HepG2 (cell line): Measurements from ENCODE around the gene ABCC3. TPM values are rescaled to one million over a fixed set of nuclear protein-coding genes. Genes with fewer than 3 reads are reported as not detected.

Source experiments
- BORCS8-MEF2B ChIP-seq: sonication (generic); formaldehyde crosslinking; IDR thresholded peaks from 2 replicates; pipeline ENCODE4 v1.8.0; 2022; ENCODE audit warnings: mild to moderate bottlenecking, missing genetic modification reagents
- EZH2 ChIP-seq: conservative IDR thresholded peaks from 2 replicates; pipeline ENCODE4 v1.6.1; 2012; ENCODE audit warnings: mild to moderate bottlenecking, low read depth, low read length, moderate library complexity
- FUBP1 ChIP-seq: sonication (generic); formaldehyde crosslinking; IDR thresholded peaks from 2 replicates; pipeline ENCODE4 v1.5.1; 2020; ENCODE audit warnings: missing genetic modification reagents, mild to moderate bottlenecking, borderline replicate concordance
- MTA1 ChIP-seq: sonication (generic); formaldehyde crosslinking; IDR thresholded peaks from 2 replicates; pipeline ENCODE4 v1.4.0; 2020; ENCODE audit warnings: missing genetic modification reagents, mild to moderate bottlenecking, borderline replicate concordance
- PPARG ChIP-seq: conservative IDR thresholded peaks from 2 replicates; pipeline ENCODE4 v1.6.1; 2016; ENCODE audit warnings: missing biosample characterization, missing genetic modification reagents
- RAD21 ChIP-seq: fragments of 450-650 bp; formaldehyde crosslinking; IDR thresholded peaks from 2 replicates; pipeline ENCODE4 v1.5.0; 2020; ENCODE audit warnings: mild to moderate bottlenecking
- SAP130 ChIP-seq: IDR thresholded peaks from 2 replicates; pipeline ENCODE4 v1.6.1; 2016; ENCODE audit warnings: low read depth
- ZBTB1 ChIP-seq: sonication (generic); formaldehyde crosslinking; IDR thresholded peaks from 2 replicates; pipeline ENCODE4 v1.4.0; 2020; ENCODE audit warnings: missing genetic modification reagents, borderline replicate concordance
- ZKSCAN1 ChIP-seq: fragments of 150-350 bp; IDR thresholded peaks from 2 replicates; pipeline ENCODE4 v1.6.1; 2014; ENCODE audit warnings: low read length
- ZNF101 ChIP-seq: sonication (generic); formaldehyde crosslinking; IDR thresholded peaks from 2 replicates; pipeline ENCODE4 v1.4.0; 2020; ENCODE audit warnings: mild to moderate bottlenecking, low read depth, missing genetic modification reagents, borderline replicate concordance
- ZNF30 ChIP-seq: sonication (generic); formaldehyde crosslinking; IDR thresholded peaks from 2 replicates; pipeline ENCODE4 v1.5.0; 2020; ENCODE audit warnings: mild to moderate bottlenecking, missing genetic modification reagents
- ZNF317 ChIP-seq: sonication (generic); formaldehyde crosslinking; IDR thresholded peaks from 2 replicates; pipeline ENCODE4 v1.5.0; 2020; ENCODE audit warnings: mild to moderate bottlenecking, missing genetic modification reagents
- ZNF552 ChIP-seq: sonication (generic); formaldehyde crosslinking; IDR thresholded peaks from 2 replicates; pipeline ENCODE4 v1.9.0; 2022; ENCODE audit warnings: missing genetic modification reagents, mild to moderate bottlenecking, borderline replicate concordance
- ZNF577 ChIP-seq: sonication (generic); formaldehyde crosslinking; IDR thresholded peaks from 2 replicates; pipeline ENCODE4 v1.4.0; 2020; ENCODE audit warnings: mild to moderate bottlenecking, low read depth, missing genetic modification reagents, borderline replicate concordance
- ZNF720 ChIP-seq: sonication (generic); formaldehyde crosslinking; IDR thresholded peaks from 2 replicates; pipeline ENCODE4 v1.4.0; 2020; ENCODE audit warnings: missing genetic modification reagents
- ZNF75D ChIP-seq: sonication (generic); formaldehyde crosslinking; IDR thresholded peaks from 2 replicates; pipeline ENCODE4 v1.8.1; 2023; ENCODE audit warnings: missing genetic modification reagents, mild to moderate bottlenecking, borderline replicate concordance
- ZNF776 ChIP-seq: sonication (generic); formaldehyde crosslinking; IDR thresholded peaks from 2 replicates; pipeline ENCODE4 v1.4.0; 2020; ENCODE audit warnings: mild to moderate bottlenecking, missing genetic modification reagents
- ZSCAN31 ChIP-seq: sonication (generic); formaldehyde crosslinking; IDR thresholded peaks from 2 replicates; pipeline ENCODE4 v1.5.0; 2020; ENCODE audit warnings: low read depth, mild to moderate bottlenecking, missing genetic modification reagents
- polyA plus RNA-seq, 8 experiments: library from polyadenylated mRNA; depleted of rRNA in 3 of 8; stranded (reverse) in 7 of 8; unstranded in 1 of 8; fragments of >200 nt; fragmentation: Illumina TruSeq in 4 of 8; extraction: Trizol in 4 of 8; gene quantifications; 2 replicates each; pipeline versions ENCODE4 v1.2.1 to v1.2.3, GENCODE V29; 2011 to 2016; ENCODE audit warnings: low read depth in 4 of 8, missing spikeins in 1 of 8, mixed read lengths in 1 of 8; ENCODE audit not compliant: insufficient read depth in 1 of 8
- total RNA-seq, 5 experiments: library from RNA; depleted of rRNA; stranded (reverse); fragments of >200 nt; fragmentation: Illumina TruSeq; extraction: Trizol; gene quantifications; 2 replicates each; pipeline ENCODE4 v1.2.3, GENCODE V29; 2016; ENCODE audit warnings: low read depth in 1 of 5
- TF ChIP-seq, protein P1 (sequence below): sonication (generic); formaldehyde crosslinking; IDR thresholded peaks from 2 replicates; pipeline ENCODE4 v1.4.0; 2020; ENCODE audit warnings: missing genetic modification reagents
- TF ChIP-seq, protein P2 (sequence below): sonication (generic); formaldehyde crosslinking; IDR thresholded peaks from 2 replicates; pipeline ENCODE4 v1.5.0; 2020; ENCODE audit warnings: mild to moderate bottlenecking, missing genetic modification reagents

Gene ABCC3
- total and polyA plus RNA-seq, 2 of the 13 experiments (the other 11 are each of a cell fraction or from before 2014, with no cell fraction given): 25.2 to 50.7 TPM

DNA sequence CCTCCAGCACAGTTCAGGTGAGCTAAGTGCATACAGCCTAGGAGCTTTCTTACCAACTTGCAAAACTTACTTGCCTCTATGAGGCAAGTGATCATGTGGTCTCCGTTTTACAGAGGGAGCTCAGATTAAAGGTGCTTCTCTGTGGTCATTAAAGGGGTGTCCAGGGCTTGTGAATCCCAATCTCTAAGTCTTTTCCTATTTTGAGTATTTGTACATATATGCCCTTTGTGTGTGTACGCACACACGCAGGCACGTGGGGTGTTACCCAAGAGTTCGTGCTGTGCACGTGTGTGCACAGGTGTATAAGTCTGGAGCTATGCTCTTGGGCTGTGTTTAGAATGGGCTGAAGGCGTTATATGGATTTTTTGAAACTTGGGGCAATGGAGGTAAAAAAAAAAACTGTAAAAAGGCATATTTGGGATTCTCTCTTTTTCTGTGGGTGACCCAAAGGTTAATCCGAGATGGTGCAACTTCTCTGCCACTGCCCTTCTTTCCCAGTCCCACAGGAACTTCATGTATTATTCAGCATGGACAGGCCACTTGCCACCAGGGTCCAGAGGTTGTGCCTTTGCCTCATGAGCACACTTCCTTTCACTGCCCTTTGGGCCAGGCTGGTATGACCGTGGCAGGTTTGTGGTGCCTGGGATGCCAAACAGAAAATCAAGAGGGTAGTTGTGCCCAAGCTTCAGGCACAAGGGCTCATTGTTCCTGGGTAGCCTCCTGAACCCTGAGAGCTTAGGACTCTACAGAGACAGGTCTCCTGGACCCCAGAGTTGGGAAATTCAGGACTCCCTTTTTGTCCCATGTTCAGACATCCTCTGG lies 1.5 kb downstream of the ABCC3 start (continued):
- TF ChIP-seq ZBTB1 (no peak), ZNF552 (CRISPR knock-in tag) (no peak), BORCS8-MEF2B (CRISPR knock-in tag) (0 out of 2 replicates have a peak, but pooled peaks have one; percentile 65), FUBP1 (CRISPR knock-in tag) (no peak), PPARG (CRISPR knock-in tag) (peak; percentile 47), MTA1 (CRISPR knock-in tag) (no peak), ZNF776 (CRISPR knock-in tag) (no peak), SAP130 (peak; percentile 78), ZNF317 (CRISPR knock-in tag) (0 out of 2 replicates have a peak, but pooled peaks have one; percentile 20), ZNF75D (CRISPR knock-in tag) (no peak), ZNF30 (CRISPR knock-in tag) (no peak), ZSCAN31 (CRISPR knock-in tag) (0 out of 2 replicates have a peak, but pooled peaks have one; percentile 28), RAD21 (CRISPR knock-in tag) (no peak), ZNF577 (CRISPR knock-in tag) (no peak), ZKSCAN1 (no peak), EZH2 (no peak), ZNF720 (no peak), ZNF101 (0 out of 2 replicates have a peak, but pooled peaks have one; percentile 66)
- TF ChIP-seq, protein P1, sequence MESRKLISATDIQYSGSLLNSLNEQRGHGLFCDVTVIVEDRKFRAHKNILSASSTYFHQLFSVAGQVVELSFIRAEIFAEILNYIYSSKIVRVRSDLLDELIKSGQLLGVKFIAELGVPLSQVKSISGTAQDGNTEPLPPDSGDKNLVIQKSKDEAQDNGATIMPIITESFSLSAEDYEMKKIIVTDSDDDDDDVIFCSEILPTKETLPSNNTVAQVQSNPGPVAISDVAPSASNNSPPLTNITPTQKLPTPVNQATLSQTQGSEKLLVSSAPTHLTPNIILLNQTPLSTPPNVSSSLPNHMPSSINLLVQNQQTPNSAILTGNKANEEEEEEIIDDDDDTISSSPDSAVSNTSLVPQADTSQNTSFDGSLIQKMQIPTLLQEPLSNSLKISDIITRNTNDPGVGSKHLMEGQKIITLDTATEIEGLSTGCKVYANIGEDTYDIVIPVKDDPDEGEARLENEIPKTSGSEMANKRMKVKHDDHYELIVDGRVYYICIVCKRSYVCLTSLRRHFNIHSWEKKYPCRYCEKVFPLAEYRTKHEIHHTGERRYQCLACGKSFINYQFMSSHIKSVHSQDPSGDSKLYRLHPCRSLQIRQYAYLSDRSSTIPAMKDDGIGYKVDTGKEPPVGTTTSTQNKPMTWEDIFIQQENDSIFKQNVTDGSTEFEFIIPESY: 0 out of 2 replicates have a peak, but pooled peaks have one; percentile 11
- TF ChIP-seq, protein P2, sequence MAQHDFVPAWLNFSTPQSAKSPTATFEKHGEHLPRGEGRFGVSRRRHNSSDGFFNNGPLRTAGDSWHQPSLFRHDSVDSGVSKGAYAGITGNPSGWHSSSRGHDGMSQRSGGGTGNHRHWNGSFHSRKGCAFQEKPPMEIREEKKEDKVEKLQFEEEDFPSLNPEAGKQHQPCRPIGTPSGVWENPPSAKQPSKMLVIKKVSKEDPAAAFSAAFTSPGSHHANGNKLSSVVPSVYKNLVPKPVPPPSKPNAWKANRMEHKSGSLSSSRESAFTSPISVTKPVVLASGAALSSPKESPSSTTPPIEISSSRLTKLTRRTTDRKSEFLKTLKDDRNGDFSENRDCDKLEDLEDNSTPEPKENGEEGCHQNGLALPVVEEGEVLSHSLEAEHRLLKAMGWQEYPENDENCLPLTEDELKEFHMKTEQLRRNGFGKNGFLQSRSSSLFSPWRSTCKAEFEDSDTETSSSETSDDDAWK (CRISPR knock-in tag): no peak
